Measurements from ENCODE around the gene RTCA. TPM values are rescaled to one million over a fixed set of nuclear protein-coding genes. Genes with fewer than 3 reads are reported as not detected.

The RTCA gene
- total RNA-seq, 2 experiments from 2014 or later = 67.5 to 68.2 TPM

DNA sequence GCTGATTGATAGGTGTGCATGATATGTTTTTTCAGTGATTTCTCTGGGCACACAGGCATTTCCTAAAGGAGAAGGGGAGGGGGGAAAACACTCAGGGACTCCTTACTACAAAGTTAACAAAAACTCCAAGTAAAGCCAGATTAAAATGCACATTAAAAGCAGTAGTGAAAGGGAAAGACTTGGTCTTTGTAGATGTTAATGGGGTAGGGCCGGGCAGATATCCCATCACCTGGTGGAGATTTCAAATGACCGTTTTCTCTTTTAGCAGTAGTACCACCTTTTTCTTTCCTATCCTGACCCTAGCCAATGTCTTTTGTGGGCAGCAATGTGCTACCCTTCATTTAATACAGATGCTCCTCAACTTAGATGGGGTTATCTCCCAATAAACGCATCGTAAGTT, 32.5 kb downstream of the RTCA start:
- CTCF ChIA-PET = interaction anchor here (1.1 kb wide), 1 partner anchor 570 kb away, joined by 3 read pairs; no protein-coding TSS in a partner anchor
- H3K36me3 Mint-ChIP-seq (ENCODE audit: low read depth) = peaks cover 12% of the 10 kb centered on the region
- H3K4me1 Mint-ChIP-seq = peaks cover 17% of the 10 kb centered on the region
- H3K9me3 Mint-ChIP-seq = peaks cover 3% of the 10 kb centered on the region
- no peak overlapping the region for H3K4me3 Mint-ChIP-seq
- no peak for DNase-seq
- no peaks in the 10 kb centered on the region for H3K27me3 Mint-ChIP-seq
- POLR2A ChIA-PET = interaction anchor here (0.7 to 3.9 kb wide), 12 partner anchors 9 to 165 kb away, joined by 3 to 18 read pairs (median 4); partner anchors contain the start of genes CDC14A, DBT and RTCA
- no peak overlapping the region for H3K27ac Mint-ChIP-seq

DNA sequence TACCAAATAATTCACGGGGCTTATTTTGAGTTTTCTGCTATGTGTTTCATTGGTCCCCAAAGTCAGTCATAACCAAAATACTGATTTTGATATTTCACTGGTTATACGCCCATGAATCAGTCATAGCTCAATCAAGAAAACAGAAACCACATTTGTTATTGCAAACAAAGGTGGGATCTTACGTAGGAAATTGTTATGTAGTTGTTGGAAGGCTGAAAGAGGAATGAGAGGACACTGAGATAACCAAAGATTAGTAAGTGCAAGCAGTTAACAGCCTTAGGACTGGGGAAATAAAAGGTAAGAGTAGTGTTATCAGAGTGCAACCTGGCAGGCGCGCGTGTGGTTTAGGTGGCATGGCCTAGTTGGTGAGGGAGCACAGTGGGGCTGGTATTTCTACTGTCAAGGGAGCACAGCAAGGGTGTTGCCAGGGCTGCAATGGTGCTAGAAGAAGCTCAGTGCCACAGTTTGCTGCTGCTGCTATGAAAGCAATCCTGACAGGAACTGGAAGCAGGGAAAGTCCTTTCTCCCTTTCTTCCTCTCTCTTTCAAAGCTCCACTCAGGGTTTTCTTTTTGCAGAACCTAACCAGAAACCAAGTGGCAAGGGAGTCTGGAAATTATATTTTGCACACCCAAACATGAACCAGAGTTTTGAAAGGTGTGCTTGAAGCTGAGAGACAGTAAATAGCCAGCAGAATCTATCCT, 33.7 kb downstream of the RTCA start:
- CTCF ChIA-PET = interaction anchor here (1.1 kb wide), 1 partner anchor 568 kb away, joined by 3 read pairs; no protein-coding TSS in a partner anchor

DNA sequence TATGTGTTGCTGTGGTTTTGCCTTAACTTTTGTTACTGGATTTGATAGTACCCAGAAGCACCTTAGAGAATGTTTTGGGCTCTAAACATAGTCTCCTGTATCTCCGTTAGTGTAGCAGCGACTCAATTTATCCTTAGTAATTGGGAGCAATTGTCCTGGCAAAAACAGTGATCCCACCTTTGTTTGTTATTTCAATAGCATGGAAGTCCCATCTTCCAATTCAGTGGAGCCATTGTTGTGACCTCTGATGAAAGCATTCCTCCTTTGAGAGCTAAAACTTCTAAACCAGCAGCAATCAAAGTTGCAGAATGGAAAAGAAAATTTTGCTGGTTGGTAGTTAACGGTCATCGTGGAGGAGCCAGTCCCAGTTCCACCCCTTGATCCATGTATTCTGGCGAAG, 34.7 kb downstream of the RTCA start:
- no peak for DNase-seq
- Mint-ChIP-seq H3K4me1 (peaks cover 17% of the 10 kb centered on the region), H3K9me3 (peaks cover 3% of the 10 kb centered on the region), H3K27me3 (no peaks in the 10 kb centered on the region), H3K27ac (no peak overlapping the region), H3K4me3 (no peak overlapping the region), H3K36me3 (ENCODE audit: low read depth) (peaks cover 8% of the 10 kb centered on the region)
- CTCF ChIA-PET = interaction anchor here (1.8 kb wide), 1 partner anchor 158 kb away, joined by 4 read pairs; no protein-coding TSS in a partner anchor
- POLR2A ChIA-PET = interaction anchor here (3.9 kb wide), 1 partner anchor 35 kb away, joined by 18 read pairs; the partner anchor contains the start of gene RTCA

More for the DNA sequence above, 33.7 kb downstream of the RTCA start:
- peaks cover 3% of the 10 kb centered on the region for H3K9me3 Mint-ChIP-seq
- H3K4me1 Mint-ChIP-seq = peaks cover 17% of the 10 kb centered on the region
- H3K36me3 Mint-ChIP-seq (ENCODE audit: low read depth) = peaks cover 8% of the 10 kb centered on the region
- H3K27ac Mint-ChIP-seq = no peak overlapping the region
- no peaks in the 10 kb centered on the region for H3K27me3 Mint-ChIP-seq
- DNase-seq = no peak
- POLR2A ChIA-PET = interaction anchor here (1.1 to 3.9 kb wide), 9 partner anchors 11 to 164 kb away, joined by 3 to 18 read pairs (median 4); partner anchors contain the start of genes DBT and RTCA
- no peak overlapping the region for H3K4me3 Mint-ChIP-seq

- H3K4me1 Mint-ChIP-seq = peaks cover 30% of the 10 kb centered on the region
- H3K36me3 Mint-ChIP-seq (ENCODE audit: low read depth) = no peaks in the 10 kb centered on the region
- H3K9me3 Mint-ChIP-seq = peaks cover 2% of the 10 kb centered on the region
- DNase-seq = no peak
- H3K27me3 Mint-ChIP-seq = no peaks in the 10 kb centered on the region
- H3K27ac Mint-ChIP-seq = no peak overlapping the region
- ChIA-PET POLR2A (no interaction called here), CTCF (no interaction called here)
- H3K4me3 Mint-ChIP-seq = no peak overlapping the region
These were observed 36.7 kb downstream of the RTCA start for GRCh38 chr1:100302739-100303138.

- no peak for DNase-seq
- Mint-ChIP-seq H3K4me1 (peaks cover 28% of the 10 kb centered on the region), H3K27ac (no peak overlapping the region), H3K4me3 (no peak overlapping the region), H3K36me3 (ENCODE audit: low read depth) (no peaks in the 10 kb centered on the region), H3K9me3 (peaks cover 2% of the 10 kb centered on the region), H3K27me3 (no peaks in the 10 kb centered on the region)
- ChIA-PET CTCF (no interaction called here), POLR2A (interaction anchor here (1.4 kb wide), 1 partner anchor 38 kb away, joined by 5 read pairs; the partner anchor contains the start of gene RTCA)
These were observed 38.2 kb downstream of the RTCA start for GRCh38 chr1:100304227-100304626.

DNA sequence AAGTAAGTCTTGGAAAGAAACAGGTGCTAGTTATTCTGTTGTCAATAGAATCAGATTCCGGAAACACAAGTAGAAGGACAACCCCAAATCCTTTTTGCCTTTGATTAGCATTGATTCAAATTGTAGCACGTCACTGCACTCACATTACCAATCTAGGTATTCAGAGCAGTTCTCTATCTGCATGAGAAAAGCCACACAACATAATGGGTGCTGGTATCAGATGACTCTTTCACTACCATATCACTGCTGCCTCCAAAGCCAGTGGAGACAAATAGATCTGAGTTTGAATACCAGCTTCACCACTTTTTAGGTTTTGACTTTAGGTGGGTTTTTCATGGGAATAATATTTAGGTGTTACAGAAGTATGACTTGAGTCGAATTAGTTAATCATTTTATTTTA, 38.9 kb downstream of the RTCA start:
- Mint-ChIP-seq H3K27ac (no peak overlapping the region), H3K36me3 (ENCODE audit: low read depth) (no peaks in the 10 kb centered on the region), H3K27me3 (no peaks in the 10 kb centered on the region), H3K9me3 (peaks cover 2% of the 10 kb centered on the region), H3K4me1 (peaks cover 23% of the 10 kb centered on the region), H3K4me3 (no peak overlapping the region)
- DNase-seq = no peak
- POLR2A ChIA-PET = no interaction called here
- CTCF ChIA-PET = no interaction called here

- Mint-ChIP-seq H3K4me3 (no peak overlapping the region), H3K9me3 (peaks cover 2% of the 10 kb centered on the region), H3K27me3 (no peaks in the 10 kb centered on the region), H3K27ac (no peak overlapping the region), H3K36me3 (ENCODE audit: low read depth) (no peaks in the 10 kb centered on the region), H3K4me1 (peaks cover 23% of the 10 kb centered on the region)
- ChIA-PET CTCF (no interaction called here), POLR2A (no interaction called here)
- no peak for DNase-seq
These were observed 39.9 kb downstream of the RTCA start for GRCh38 chr1:100305954-100306353.

DNA sequence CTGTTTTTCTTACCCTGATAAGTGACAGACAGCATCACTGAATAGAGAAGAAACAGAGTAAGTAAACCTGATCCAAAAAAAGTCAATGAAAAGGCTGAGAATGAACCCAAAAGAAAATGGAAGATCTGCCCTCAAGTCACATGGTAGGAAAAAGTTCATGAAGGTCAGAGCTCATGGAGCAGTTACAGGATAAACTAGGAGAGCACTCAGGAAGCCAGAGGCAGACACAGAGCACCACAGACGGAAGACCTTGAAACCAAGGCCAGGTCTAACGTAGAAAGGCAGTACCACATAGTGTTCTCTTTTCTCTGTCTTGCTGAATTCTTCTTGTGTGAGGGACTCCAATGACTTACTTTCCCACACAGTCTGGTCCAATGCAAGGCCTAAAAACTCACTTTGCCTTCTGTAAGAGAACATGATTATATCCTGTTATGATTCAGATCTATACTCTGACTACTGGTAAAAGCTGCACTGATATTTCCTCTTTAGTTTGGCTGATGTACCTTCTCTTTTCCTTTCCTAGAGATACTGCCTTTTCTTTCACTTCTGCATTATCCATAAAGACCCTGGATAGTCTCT, 40.8 kb downstream of the RTCA start:
- CTCF ChIA-PET = no interaction called here
- peak overlapping the region; percentile 5 for H3K27ac Mint-ChIP-seq
- H3K9me3 Mint-ChIP-seq = peaks cover 2% of the 10 kb centered on the region
- no peak for DNase-seq
- H3K4me1 Mint-ChIP-seq = peaks cover 23% of the 10 kb centered on the region
- H3K36me3 Mint-ChIP-seq (ENCODE audit: low read depth) = no peaks in the 10 kb centered on the region
- POLR2A ChIA-PET = interaction anchor here (1.4 kb wide), 1 partner anchor 173 kb away, joined by 4 read pairs; the partner anchor contains the start of genes SASS6 and TRMT13
- H3K27me3 Mint-ChIP-seq = no peaks in the 10 kb centered on the region
- H3K4me3 Mint-ChIP-seq = no peak overlapping the region

DNA sequence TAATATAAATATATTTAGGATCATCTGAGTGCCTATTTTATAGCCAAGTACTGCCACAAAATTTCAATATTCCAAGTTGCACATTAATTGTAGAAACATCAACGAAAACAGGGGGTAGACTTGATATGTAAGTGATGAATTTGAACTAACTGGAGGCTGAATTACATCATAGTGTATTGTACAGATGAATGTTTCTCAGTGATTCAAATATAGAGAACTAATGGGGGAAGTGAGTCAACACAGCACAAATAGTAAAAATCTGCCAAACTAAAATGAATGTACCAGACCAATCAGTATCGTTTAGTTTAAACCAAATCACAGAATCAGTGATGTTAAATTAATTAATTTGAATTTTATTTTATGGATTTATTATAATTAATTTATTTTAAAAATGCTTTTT, 42.8 kb downstream of the RTCA start:
- H3K36me3 Mint-ChIP-seq (ENCODE audit: low read depth) = no peaks in the 10 kb centered on the region

GRCh38 chr1:100309863-100310262, 43.8 kb downstream of the RTCA start:
- POLR2A ChIA-PET = no interaction called here
- no peak for DNase-seq
- Mint-ChIP-seq H3K27ac (no peak overlapping the region), H3K9me3 (peaks cover 2% of the 10 kb centered on the region), H3K4me1 (peaks cover 23% of the 10 kb centered on the region), H3K27me3 (peaks cover 8% of the 10 kb centered on the region), H3K36me3 (ENCODE audit: low read depth) (no peaks in the 10 kb centered on the region), H3K4me3 (no peak overlapping the region)
- CTCF ChIA-PET = no interaction called here

More for the DNA sequence above, 42.8 kb downstream of the RTCA start:
- Mint-ChIP-seq H3K27me3 (peaks cover 8% of the 10 kb centered on the region), H3K9me3 (peaks cover 2% of the 10 kb centered on the region), H3K4me1 (peaks cover 23% of the 10 kb centered on the region), H3K27ac (no peak overlapping the region), H3K4me3 (no peak overlapping the region)
- no peak for DNase-seq
- CTCF ChIA-PET = no interaction called here
- POLR2A ChIA-PET = no interaction called here

DNA sequence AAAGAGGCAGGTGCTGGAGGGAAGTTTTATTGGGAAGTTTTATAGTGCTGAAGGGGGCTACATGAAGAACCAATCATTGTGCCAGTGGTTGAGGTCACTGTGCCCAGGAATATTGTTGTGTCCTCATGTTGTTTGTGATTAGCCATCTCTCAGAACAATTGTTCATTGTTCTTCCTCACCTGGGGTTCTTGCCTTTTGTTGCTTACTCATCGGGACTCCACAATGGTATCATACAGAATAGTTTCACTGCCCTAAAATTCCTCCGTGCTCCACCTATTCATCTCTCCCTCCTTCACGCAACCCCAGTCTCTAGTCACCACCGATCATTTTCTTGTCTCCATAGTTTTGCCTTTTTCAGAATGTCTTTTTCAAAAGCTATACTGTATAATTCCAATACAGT, 47.4 kb downstream of the RTCA start:
- no peak overlapping the region for H3K4me3 Mint-ChIP-seq
- ChIA-PET CTCF (no interaction called here), POLR2A (no interaction called here)
- peaks cover 8% of the 10 kb centered on the region for H3K27me3 Mint-ChIP-seq
- no peak overlapping the region for H3K27ac Mint-ChIP-seq
- peaks cover 12% of the 10 kb centered on the region for H3K9me3 Mint-ChIP-seq
- H3K4me1 Mint-ChIP-seq = peaks cover 4% of the 10 kb centered on the region
- peaks cover 4% of the 10 kb centered on the region for H3K36me3 Mint-ChIP-seq (ENCODE audit: low read depth)
- DNase-seq = no peak

GRCh38 chr1:100316622-100317021, 50.6 kb downstream of the RTCA start:
- H3K4me3 Mint-ChIP-seq = no peak overlapping the region
- H3K27ac Mint-ChIP-seq = no peak overlapping the region
- H3K4me1 Mint-ChIP-seq = no peaks in the 10 kb centered on the region
- ChIA-PET POLR2A (no interaction called here), CTCF (no interaction called here)
- H3K36me3 Mint-ChIP-seq (ENCODE audit: low read depth) = peaks cover 9% of the 10 kb centered on the region
- peaks cover 22% of the 10 kb centered on the region for H3K9me3 Mint-ChIP-seq
- H3K27me3 Mint-ChIP-seq = peaks cover 8% of the 10 kb centered on the region
- DNase-seq = no peak

DNA sequence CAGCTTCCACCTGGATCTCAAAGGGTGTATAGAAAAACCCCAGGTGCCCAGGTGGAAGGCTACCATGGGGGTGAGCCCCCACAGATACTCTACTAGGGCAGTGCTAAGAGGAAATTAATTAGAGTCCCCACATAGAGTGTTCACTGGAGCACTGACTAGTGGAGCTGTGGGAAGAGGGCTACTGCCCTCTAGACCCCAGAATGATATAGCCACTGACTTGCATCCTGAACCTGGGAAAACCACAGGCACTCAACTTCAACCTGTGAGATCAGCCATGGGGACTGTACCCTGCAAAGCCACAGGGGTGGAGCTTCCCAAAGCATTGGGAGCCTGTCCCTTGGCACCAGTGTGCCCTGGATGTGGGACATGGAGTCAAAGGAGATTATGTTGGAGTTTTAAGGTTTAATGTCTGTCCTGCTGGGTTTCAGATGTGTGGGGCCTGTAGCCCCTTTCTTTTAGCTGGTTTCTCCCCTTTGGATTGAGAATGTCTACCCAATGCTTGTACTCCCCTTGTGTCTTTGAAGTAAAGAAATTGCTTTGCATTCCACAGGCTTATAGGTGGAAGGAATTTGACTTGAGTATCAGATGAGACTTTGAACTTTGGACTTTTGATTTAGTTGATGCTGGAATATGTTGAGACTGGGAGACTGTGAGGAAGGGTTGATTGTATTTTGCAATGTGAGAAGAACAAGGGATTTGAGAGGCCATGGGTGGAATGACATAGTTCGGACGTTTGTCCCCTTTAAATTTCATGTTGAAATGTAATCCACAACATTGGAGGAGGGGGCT, 54.5 kb downstream of the RTCA start:
- DNase-seq = no peak
- Mint-ChIP-seq H3K4me1 (peaks cover 9% of the 10 kb centered on the region), H3K27me3 (no peaks in the 10 kb centered on the region), H3K9me3 (peaks cover 19% of the 10 kb centered on the region), H3K36me3 (ENCODE audit: low read depth) (peaks cover 9% of the 10 kb centered on the region), H3K27ac (no peak overlapping the region), H3K4me3 (no peak overlapping the region)
- ChIA-PET CTCF (no interaction called here), POLR2A (no interaction called here)
